ENCODE results near the gene IYD.
"Not testable (repeated sequence)": the region's sequence is repeated elsewhere in the genome, so short reads cannot be mapped to it uniquely, and the experiment has no call there.

Gene IYD

GRCh38 chr6:150435832-150436231 is 67.0 kb downstream of the IYD start:
- DNase-seq = no peak

- no peak for DNase-seq
Observed at GRCh38 chr6:150439373-150439772, 70.6 kb downstream of the IYD start.

GRCh38 chr6:150443621-150444020 is 74.8 kb downstream of the IYD start:
- no peak for DNase-seq

DNA sequence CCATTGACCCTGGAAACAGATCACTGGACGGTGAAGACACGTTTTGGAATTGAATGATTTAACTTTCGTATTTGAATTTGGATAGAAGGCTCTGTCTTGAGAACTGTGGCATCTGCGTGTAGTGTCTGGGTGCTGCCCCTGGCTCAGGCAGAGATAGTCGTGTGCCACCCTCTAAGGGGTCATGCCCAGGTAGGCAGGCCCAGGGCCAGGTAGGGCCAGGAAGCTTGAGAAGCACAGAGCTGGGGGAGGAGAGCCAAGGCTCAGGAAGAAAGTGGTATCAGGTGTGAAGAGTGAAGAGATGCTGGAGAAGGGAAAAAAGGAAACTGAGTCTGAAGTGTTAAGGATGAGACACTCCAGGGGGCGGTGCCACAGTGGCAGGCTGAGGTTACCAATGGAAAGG is 75.5 kb downstream of the IYD start:
- no peak for DNase-seq

- DNase-seq = no peak
Observed at GRCh38 chr6:150445486-150445885, 76.7 kb downstream of the IYD start.

DNA sequence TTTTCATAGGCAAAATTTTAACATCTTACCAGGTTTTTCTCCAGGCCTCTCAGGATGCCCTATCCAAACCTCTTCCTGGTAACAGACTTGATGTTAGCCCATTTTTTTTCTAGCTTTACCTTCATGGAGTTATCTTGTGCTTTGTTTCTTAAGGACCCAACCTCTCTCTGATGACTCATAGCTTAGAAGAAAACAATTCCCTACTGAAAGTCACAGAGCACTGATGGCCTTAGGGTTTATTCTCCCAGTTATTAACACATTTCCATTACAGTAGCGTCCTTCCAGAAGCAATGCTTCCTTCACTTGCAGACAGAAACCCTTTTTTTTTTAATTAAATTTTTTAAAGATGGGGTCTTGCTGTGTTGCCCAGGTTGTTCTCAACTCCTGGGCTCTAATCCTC is 79.4 kb downstream of the IYD start:
- DNase-seq = no peak

DNA sequence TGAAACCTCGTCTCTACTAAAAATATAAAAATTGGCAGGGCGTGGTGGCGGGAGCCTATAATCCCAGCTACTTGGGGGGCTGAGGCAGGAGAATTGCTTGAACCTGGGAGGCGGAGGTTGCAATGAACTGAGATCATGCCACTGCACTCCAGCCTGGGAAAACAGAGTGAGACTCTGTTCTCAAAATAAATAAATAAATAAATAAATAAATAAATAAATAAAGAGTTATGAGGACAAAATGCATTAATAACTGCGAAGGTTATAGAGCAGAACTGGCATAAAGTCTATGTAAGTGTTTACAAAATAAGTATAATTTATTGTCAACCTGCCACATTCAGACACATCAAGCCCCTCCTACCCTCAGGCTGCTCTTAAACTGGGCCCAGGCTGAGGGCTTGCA is 80.2 kb downstream of the IYD start:
- DNase-seq = not testable (repeated sequence)

DNA sequence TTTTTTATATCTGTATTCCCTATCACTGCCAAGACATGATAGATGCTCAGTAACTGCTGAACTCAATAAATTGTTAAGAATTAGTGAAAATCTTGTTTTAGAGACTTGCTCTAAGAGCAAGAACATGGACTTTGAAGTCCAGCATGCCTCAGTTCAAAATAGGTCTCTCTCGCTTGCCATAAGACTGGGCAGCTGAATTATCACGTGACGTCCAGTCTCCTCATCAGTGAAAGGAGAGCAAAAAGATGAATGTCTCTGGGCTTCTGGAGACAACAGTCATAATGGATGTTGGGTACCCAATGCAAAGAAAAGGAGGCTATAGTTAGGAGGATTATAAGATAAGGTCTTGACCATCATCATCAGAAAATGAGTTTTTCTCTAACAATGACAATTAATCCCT is 82.1 kb downstream of the IYD start:
- no peak for DNase-seq

- no peak for DNase-seq
Observed at GRCh38 chr6:150451807-150452427, 83.1 kb downstream of the IYD start.

DNA sequence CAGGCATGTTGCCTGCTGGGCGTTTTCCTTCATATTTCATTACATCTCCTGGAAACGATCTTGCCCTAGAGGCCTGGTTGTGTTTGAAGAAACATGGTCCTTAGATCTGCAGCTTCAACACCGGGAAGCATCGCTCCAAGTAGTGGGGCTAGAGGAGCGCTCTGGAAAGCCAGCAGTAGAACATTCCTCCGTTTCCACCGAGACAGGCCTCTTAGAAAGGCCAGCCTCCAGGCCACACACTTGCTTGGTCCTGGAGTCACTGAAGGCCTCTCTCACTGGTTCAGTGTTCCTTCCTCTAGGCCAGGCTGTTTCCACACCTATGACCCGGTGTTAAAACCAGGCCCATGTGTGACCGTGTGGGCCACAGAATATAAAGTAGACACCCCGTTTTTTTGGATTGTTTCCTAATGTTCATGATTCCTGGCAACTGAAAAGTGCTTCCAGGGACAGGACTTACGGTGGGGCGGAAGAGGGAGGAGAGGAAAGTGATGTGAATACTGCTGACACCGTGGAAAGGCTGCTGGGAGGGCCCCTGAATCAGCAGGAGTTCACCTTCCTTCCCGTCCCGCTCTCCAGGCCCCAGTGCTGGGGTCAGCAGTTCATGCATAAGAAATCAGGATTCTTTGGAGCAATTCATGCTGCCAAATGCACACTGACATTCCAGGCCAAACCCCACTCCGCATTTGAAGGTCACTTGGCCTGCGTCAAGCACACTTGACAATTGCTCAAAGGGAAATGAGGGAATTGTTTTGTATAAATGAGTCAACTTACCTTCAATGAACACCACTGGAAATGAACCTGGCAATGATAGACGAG is 83.8 kb downstream of the IYD start:
- DNase-seq = no peak

DNA sequence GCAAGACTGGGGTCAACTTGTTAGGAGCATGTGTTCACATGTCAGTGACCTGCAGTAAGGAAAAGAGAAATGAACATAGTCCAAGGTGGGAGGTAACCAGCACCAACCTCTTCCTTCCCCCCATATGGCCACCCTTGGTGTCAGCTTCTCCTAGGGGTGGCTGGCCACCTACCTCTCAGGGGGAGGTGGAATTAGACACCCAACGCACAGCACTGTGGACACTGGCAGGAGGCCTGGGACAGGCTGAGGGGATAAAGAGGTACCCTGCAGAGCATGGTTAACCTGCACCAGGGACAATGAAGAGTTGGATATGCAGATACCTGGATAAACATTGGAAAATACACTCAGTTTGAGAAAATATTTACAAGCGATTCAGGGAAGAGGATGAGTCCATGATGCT is 84.5 kb downstream of the IYD start:
- DNase-seq = no peak
